Measurements from ENCODE around the gene ELP4. TPM values are rescaled to one million over a fixed set of nuclear protein-coding genes. Genes with fewer than 3 reads are reported as not detected.

The ELP4 gene
- polyA plus RNA-seq, 2 of the 4 experiments (the other 2 are of a cell fraction): 16.9 to 26.0 TPM

DNA sequence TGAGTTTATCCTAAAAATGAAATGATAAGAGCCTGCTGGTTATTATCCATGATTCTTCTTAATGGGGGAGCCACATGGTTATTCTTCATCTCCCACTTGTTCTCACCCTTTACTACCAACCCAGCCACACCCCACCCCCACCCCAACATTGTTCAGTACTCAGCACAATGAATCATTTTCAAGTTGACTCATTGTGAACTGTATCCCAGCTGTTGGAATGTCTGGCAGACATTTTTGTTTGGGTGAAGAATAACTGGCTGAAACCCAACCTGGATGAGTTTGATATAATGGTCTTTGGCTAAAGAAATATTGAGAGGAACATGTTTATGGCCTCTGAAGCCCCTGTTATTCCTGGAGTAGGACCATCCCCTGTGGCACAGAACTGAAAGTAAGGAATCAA lies 136.2 kb downstream of the ELP4 start (continued):
- TF ChIP-seq JUN (IDR thresholded peaks at IDR 0.05): peak in 1 of 2 experiments; percentile 50; a peak in 1 of 5 replicates
- TF ChIP-seq NR3C1 (IDR thresholded peaks at IDR 0.05): no peak
- TF ChIP-seq JUNB (IDR thresholded peaks at IDR 0.05): peak; percentile 87
- no peak for TF ChIP-seq NPAS2 (CRISPR knock-in tag; IDR thresholded peaks at IDR 0.05; ENCODE audit: borderline replicate concordance)
- no peak for TF ChIP-seq RNF2 (IDR thresholded peaks at IDR 0.05; ENCODE audit: borderline replicate concordance, low read depth)
- TF ChIP-seq MYC (IDR thresholded peaks at IDR 0.05; ENCODE audit: borderline replicate concordance, low read length): no peak
- no peak for TF ChIP-seq CHD2 (IDR thresholded peaks at IDR 0.05; ENCODE audit: low read length, partially characterized antibody)
- TF ChIP-seq TFCP2L1 (CRISPR knock-in tag; IDR thresholded peaks at IDR 0.05): no peak
- TF ChIP-seq MAFK (IDR thresholded peaks at IDR 0.05; ENCODE audit: partially characterized antibody): peak; percentile 55
- TF ChIP-seq CBX2 (IDR thresholded peaks at IDR 0.05; ENCODE audit: borderline replicate concordance, low read depth): no peak
- TF ChIP-seq NFE2L2 (conservative IDR thresholded peaks at IDR 0.05; ENCODE audit: low read length): no peak
- no peak for TF ChIP-seq TP53 (CRISPR knock-in tag; IDR thresholded peaks at IDR 0.05)
- TF ChIP-seq FOSL2 (IDR thresholded peaks at IDR 0.05): peak; percentile 89
- peak; percentile 83 for TF ChIP-seq FOSL2 (CRISPR knock-in tag; IDR thresholded peaks at IDR 0.05)
- no peak for TF ChIP-seq FOXS1 (CRISPR knock-in tag; IDR thresholded peaks at IDR 0.05)
- TF ChIP-seq, protein P1, sequence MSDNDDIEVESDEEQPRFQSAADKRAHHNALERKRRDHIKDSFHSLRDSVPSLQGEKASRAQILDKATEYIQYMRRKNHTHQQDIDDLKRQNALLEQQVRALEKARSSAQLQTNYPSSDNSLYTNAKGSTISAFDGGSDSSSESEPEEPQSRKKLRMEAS (IDR thresholded peaks at IDR 0.05): peak; percentile 41; the same call in 1 of the 2 replicates
- TF ChIP-seq, protein P2, sequence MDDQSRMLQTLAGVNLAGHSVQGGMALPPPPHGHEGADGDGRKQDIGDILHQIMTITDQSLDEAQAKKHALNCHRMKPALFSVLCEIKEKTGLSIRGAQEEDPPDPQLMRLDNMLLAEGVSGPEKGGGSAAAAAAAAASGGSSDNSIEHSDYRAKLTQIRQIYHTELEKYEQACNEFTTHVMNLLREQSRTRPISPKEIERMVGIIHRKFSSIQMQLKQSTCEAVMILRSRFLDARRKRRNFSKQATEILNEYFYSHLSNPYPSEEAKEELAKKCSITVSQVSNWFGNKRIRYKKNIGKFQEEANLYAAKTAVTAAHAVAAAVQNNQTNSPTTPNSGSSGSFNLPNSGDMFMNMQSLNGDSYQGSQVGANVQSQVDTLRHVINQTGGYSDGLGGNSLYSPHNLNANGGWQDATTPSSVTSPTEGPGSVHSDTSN (IDR thresholded peaks at IDR 0.05): no peak
- TF ChIP-seq CHD4 (IDR thresholded peaks at IDR 0.05; ENCODE audit: borderline replicate concordance): no peak
- no peak for TF ChIP-seq POLR2A (IDR thresholded peaks at IDR 0.05; ENCODE audit: low read length)
- peak in 1 of 2 experiments; percentile 69; a peak in 1 of 5 replicates for TF ChIP-seq EP300 (IDR thresholded peaks at IDR 0.05)
- no peak for TF ChIP-seq HOXB13 (CRISPR knock-in tag; IDR thresholded peaks at IDR 0.05; ENCODE audit: low read depth)

DNA sequence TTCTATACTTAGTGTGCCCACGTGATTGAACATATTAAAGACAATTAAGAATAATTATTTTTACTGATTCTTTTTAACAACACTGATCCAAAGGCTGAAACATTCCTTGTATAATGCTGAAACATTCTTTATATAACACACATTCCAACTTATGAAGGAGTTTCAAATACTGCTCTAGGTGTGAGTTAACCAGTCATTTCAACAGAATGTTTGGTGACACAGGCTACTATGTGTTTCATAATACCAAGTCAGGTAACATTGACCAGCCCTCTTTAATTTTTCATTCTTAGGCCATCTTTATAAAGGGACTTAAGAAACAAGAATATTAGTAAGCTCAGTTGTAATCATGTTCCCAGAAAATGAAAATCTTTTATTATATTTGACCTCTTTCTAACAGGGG lies 136.6 kb downstream of the ELP4 start:
- ChIA-PET CTCF (no interaction called here), POLR2A (no interaction called here)
- 55% methylated on average over 1 of the region's 1 CpG for WGBS (ENCODE audit: missing lambda C conversion rate)
- Histone ChIP-seq H3K4me1 (peaks cover 40% of the 10 kb centered on the region), H3K9me3 (no peaks in the 10 kb centered on the region), H3K4me3 (no peak overlapping the region), H3K27ac (peak overlapping the region; percentile 69 to 79; a peak in 5 of 6 replicates), H3K4me2 (peak overlapping the region; percentile 60)
- ATAC-seq: peak; percentile 50; a peak in 3 of 6 replicates
- no peak for FAIRE-seq
- TF ChIP-seq BHLHE40 (IDR thresholded peaks at IDR 0.05; ENCODE audit: low read depth, low read length): no peak
- no peak for TF ChIP-seq FOSL2 (IDR thresholded peaks at IDR 0.05)
- TF ChIP-seq FOSL2 (CRISPR knock-in tag; IDR thresholded peaks at IDR 0.05): no peak
- TF ChIP-seq ESRRA (IDR thresholded peaks at IDR 0.05; ENCODE audit: borderline replicate concordance, low read length): no peak
- TF ChIP-seq HOXA7 (CRISPR knock-in tag; IDR thresholded peaks at IDR 0.05): no peak
- TF ChIP-seq HDAC2 (IDR thresholded peaks at IDR 0.05): no peak
- no peak for TF ChIP-seq EHF (CRISPR knock-in tag; IDR thresholded peaks at IDR 0.05)
- TF ChIP-seq JUNB (IDR thresholded peaks at IDR 0.05): no peak
- TF ChIP-seq ZFP36 (IDR thresholded peaks at IDR 0.05; ENCODE audit: borderline replicate concordance, partially characterized antibody): no peak
- TF ChIP-seq ZC3H11A (IDR thresholded peaks at IDR 0.05): no peak
- TF ChIP-seq RAD21 (conservative IDR thresholded peaks at IDR 0.05 in 1 of 2, IDR thresholded peaks at IDR 0.05 in 1 of 2): no peak
- no peak for TF ChIP-seq POLR2AphosphoS2 (conservative IDR thresholded peaks at IDR 0.05; ENCODE audit: low read length)
- TF ChIP-seq MYC (IDR thresholded peaks at IDR 0.05; ENCODE audit: borderline replicate concordance, low read length): no peak
- TF ChIP-seq CBX8 (IDR thresholded peaks at IDR 0.05): no peak
- no peak for TF ChIP-seq SREBF2 (IDR thresholded peaks at IDR 0.05)
- peak in 1 of 2 experiments; percentile 23 for DNase-seq (ENCODE audit: low read depth in 1 of 2, low spot score in 1 of 2)

Data from A549 (cell line).